Uterus (tissue), 2 donors: ENCODE data around the gene FAM177B.

Experiments used
- CTCF ChIP-seq, 4 experiments: fragments of 200-600 bp in 2 of 4; fragments of 450-650 bp in 2 of 4; sonication (generic) in 2 of 4; IDR thresholded peaks; one replicate each; pipeline ENCODE4 v1.5.1; 2016 to 2019; ENCODE audit warnings: antibody characterized with exemption in 4 of 4, mild to moderate bottlenecking in 2 of 4, moderate library complexity in 1 of 4
- POLR2A ChIP-seq, 2 donors: fragments of 450-650 bp; IDR thresholded peaks; one replicate each; pipeline ENCODE4 v1.6.1; 2016; ENCODE audit warnings: antibody characterized with exemption in 2 of 2, mild to moderate bottlenecking in 1 of 2, moderate library complexity in 1 of 2

- TF ChIP-seq CTCF (IDR thresholded peaks at IDR 0.05): no peak
- no peak for TF ChIP-seq POLR2A (IDR thresholded peaks at IDR 0.05)
These were observed 41.0 kb downstream of the FAM177B start for GRCh38 chr1:222777977-222778376.
